GM18526 (cell line): ENCODE measurements around the gene RUFY2.

Experiments
- POLR2A ChIP-seq: IDR thresholded peaks from 3 replicates; pipeline ENCODE4 v1.6.1; 2011; ENCODE audit not compliant: insufficient read length; ENCODE audit errors: extremely low read depth

The RUFY2 gene, protein sequence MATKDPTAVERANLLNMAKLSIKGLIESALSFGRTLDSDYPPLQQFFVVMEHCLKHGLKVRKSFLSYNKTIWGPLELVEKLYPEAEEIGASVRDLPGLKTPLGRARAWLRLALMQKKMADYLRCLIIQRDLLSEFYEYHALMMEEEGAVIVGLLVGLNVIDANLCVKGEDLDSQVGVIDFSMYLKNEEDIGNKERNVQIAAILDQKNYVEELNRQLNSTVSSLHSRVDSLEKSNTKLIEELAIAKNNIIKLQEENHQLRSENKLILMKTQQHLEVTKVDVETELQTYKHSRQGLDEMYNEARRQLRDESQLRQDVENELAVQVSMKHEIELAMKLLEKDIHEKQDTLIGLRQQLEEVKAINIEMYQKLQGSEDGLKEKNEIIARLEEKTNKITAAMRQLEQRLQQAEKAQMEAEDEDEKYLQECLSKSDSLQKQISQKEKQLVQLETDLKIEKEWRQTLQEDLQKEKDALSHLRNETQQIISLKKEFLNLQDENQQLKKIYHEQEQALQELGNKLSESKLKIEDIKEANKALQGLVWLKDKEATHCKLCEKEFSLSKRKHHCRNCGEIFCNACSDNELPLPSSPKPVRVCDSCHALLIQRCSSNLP

DNA sequence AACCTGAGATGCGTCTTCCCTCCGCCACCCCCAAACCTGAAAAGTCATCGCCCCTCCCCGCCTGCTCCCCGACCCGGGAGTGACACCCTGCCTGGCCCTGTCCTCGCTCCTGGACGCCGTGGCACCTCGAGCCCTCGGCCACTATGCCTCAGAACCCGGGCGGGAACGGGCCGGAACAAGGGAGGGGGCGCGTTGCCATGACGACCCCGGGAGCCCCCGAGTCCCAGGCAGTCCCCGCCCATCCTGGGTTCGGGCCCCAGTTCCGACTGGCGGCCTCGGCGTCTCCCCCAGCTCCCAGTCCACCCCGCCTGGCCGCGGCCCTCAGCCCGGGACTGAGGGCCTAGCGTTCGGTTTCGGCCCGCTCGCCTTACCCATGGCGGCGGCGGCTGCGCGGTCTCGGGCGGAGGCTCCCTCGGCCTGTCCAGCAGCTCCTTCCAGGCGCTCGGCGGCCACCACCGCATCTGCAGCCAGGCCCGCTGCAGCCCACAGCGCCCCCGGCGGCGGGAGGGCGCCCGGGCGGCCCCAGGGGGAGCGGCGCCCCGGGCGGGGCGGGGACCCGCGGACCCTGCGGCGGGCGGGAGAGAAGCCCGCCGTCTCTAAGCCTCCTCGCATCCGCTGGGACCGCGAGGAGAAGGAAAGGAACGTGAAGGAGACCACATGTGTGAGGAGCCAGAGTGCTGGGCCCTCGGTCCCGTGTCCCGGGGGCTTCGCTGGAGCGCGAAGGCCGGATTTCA is at the start of gene RUFY2:
TSS of gene RUFY2 (minus strand) at position 463 of the 734 bp plus-strand sequence. CDS start at position 375, 88 bp downstream.
- TF ChIP-seq POLR2A, result no peak

DNA sequence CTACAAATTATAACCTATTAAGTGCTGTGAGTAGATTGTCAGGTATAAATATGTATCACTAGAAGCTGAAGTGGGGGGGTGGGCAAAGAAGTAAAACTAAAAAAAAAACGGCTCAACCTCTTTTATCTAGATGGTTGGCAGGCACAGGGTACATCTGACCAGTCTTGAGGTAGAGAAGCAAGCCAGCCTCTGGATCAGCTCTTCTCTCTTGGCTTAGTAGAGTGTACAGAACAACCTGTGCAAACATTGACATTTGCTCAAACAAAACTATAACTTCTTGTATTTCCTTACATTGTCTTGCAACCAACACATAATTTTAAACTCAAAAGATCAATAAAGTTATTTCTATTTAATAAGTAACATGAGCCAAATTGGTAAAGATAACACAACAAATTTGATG is 39.1 kb upstream of the RUFY2 start:
- TF ChIP-seq POLR2A, result no peak

DNA sequence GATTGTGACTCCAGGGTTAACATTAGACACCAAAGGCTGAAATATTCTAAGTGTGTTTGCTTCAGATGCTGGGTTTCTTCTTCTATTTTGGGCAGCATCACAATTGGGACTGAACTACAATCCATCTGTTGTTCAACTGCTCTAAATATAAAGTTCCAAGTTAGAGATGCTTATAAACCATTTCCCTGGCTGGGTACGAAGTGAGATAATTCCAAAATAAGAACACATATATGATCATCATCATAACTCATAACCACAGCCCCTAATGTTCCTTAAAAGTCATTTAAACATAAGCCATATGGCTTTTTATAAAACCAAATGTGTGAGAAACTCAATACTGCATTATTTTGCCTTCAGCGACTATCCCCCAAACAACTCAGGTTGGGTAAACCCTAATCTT is 35.9 kb upstream of the RUFY2 start:
- TF ChIP-seq POLR2A, result no peak

DNA sequence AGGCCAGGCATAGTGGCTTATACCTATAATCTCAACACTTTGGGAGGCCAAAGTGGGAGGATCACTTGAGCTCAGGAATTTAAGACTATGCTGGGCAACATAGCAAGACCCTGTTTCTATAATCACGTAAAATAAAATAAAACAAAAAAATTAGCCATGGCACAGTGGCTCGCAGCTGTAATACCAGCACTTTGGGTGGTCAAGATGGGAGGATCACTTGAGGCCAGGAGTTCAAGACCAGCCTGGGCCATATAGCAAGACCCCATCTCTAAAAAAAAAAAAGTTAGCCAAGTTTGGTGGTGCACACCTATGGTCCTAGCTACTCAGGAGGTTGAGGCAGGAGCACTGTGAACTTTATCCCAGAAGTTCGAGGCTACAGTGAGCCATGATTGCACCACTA is 33.8 kb upstream of the RUFY2 start:
- no peak for TF ChIP-seq POLR2A

DNA sequence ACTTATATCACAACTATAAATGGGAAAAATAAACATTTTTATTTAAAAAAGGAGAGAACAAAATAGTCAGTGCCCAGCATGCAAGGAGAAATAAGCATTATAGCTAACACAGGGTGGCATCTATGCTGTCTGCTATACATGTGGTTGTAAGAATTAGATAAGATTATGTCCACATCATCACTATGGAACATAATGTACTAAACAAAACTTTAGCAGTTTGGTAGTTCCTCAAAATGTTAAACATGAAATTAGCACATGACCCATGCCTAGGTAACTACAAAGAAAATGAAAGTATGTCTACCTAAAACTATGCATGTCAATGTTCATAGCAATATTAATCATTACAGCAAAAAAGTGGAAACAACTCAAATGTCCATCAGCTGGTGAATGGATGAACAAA is 28.7 kb upstream of the RUFY2 start:
- TF ChIP-seq POLR2A, result no peak

DNA sequence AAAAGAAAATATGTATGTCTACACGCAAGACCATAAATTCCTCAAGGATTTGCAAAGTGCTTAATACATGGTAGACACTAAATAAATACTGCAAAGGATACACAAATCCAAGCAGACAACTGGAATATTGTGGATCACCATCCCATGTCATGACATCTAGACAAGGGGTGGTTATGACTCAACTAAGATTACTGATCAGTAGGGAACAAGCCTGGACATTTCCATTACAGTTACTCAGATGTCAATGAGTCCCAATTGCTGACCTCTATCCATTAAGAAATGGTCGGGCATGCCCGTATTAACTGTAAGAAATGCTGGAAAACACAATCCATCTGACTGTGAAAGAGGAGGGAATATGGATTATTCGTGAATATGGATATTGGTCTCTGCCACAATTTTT is 27.6 kb upstream of the RUFY2 start:
- TF ChIP-seq POLR2A, result no peak

DNA sequence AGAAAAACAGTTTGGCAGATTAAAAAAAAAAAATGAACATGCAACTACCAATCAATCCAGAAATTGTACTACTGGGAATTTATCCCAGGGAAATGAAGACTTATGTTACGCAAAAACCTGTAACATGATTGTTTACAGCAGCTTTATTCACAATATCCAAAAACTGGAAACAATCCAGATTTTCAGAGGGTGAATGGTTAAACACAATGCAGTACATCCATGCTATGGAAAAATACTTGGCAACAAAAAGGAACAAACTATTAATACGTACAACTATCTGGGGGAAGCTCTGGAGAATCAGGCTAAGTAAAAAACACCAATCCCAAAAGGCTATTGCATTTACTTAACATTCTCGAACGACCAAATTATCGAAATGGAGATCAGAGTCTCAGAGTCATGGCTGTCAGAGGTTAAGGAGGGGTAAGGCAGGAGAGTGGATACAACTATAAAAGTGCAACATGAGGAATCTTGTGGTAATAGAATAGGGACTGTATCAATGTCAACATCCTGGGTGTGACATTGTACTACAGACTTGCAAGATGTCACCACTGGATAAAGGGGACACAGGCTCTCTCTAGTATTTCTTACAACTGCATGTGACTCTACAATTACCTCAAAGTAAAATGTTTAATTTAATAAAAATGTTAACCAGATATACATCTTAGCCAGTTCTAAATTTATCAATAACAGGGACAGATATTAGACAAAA is 21.5 kb upstream of the RUFY2 start:
- no peak for TF ChIP-seq POLR2A

DNA sequence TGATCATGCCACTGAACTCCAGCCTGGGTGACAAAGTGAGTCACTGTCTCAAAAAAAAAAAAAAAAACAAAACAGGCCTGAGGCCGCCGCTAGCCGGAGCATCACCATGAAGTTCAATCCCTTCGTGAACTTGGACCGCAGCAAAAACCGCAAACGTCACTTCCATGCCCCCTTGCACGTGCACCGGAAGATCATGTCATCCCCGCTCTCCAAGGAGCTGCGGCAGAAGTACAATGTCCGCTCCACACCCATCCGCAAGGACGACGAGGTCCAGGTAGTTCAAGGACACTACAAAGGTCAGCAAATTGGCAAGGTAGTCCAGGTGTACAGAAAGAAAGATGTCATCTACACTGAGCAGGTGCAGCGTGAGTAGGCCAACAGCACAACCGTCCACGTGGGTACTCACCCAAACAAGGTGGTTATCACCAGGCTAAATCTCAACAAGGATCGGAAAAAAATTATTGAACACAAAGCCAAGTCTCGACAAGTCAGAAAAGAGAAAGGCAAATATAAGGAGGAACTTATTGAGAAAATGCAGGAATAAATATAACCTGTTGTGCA is 17.5 kb upstream of the RUFY2 start:
- no peak for TF ChIP-seq POLR2A

DNA sequence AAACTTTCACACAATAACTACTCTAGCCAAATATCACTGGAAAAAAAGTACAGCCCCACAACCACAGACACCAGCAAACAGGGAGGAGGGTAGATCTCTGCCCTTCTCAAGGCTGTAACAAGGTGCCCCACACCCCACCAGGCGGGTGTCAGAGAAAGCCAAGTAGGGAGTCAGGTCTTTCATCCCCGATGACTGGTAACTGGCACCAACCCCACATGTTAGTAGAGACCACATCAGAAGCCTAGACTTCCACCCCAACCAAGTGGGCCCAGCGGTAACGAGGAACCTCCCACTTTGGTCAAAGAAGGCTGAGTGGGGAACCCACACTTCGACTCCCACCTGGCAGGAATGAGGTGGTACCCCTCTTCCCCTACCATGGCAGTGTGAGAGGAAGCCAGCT is 16.4 kb upstream of the RUFY2 start:
- TF ChIP-seq POLR2A, result no peak

DNA sequence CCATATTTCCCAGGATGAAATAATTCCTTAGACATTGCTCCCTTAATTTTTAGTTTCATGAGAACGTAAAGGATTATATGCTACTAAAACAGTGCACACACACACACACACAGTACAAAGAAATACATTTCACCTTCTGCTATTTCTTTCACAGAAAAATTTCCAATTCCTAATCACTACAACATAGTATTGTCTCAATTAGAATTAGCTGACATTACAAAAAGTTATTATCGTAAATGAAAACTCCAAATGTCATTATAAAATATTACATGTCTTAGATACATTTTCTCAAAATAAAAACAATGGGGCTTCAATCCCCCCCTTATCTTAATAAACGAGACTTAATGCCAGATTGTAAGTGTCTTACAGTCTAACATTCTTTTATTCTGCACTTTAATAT is 12.3 kb upstream of the RUFY2 start:
- TF ChIP-seq POLR2A, result no peak

DNA sequence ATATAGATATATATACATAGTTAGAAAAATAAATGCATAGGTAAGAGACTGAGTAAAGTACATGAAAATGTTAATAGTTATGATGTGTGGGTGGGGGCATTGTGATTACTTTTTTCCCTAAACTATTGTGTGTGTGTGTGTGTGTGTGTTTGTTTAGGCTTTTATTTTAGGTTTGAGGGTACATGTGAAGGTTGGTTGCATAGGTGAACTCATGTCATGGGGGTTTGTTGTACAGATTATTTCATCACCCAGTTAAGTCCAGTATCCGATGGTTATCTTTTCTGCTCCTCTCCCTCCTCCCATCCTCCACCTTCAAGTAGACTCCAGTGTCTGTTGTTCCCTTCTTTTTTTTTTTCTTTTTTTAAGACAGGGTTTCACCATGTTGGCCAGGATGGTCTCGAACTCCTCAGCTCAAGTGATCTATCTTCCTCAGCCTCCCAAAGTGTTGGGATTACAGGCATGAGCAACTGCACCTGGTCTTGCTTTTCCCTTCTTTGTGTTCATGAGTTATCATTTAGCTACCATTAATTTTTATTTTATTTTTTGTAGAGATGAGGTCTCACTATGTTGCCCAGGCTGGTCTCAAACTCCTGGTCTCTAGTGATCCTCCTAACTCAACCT is 1.9 kb upstream of the RUFY2 start:
- no peak for TF ChIP-seq POLR2A

DNA sequence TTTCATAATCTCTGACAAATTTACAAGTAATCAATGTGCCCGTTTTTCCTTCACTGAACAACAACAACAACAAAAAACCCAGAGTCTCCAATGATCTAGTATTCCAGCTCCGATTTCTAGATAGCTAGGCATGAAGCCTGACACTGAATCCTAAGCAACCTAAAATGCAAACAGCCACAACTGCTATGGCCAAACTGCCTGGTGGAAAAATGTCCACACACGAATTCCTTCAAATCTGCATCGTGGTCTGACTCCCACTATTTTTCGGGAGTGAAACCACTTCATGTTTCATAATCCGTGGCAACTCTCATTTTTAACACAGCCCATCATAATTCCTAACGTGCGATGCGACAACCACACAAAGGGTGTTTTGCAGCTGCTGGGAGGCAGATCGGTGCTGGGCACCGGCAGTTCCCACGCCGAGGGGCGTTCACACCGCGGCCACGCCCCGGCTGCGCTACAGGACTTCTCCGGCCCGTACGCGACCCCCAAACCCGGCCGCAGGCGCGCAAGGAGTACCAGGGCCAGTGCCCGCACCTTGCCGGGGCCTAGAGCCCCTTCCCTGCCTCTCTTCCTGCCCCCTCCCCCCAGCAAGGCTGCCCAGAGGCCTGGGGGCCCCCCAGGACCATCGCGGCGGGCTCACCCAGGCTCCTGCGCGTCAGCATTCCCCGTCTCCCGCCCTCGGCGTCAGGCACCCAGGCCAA is 814 bp downstream of the RUFY2 start:
- no peak for TF ChIP-seq POLR2A

DNA sequence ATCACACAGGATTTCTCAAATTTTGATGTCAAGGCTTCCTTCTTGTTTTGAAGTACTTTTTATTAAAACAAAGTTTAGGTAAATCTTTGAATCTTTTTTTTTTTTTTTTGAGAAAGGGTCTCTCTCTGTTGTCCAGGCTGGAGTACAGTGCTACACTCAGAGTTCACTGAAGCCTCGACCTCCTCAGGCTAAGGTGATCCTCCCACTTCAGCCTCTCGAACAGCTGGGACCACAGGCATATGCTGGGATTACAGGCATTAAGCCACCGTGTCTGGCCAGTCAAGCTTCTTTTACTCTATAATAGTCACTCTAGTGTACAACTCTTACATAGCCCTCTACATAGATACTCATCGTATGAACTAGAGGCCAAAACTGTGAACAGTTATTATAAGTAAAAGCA is 3.4 kb downstream of the RUFY2 start:
- no peak for TF ChIP-seq POLR2A

DNA sequence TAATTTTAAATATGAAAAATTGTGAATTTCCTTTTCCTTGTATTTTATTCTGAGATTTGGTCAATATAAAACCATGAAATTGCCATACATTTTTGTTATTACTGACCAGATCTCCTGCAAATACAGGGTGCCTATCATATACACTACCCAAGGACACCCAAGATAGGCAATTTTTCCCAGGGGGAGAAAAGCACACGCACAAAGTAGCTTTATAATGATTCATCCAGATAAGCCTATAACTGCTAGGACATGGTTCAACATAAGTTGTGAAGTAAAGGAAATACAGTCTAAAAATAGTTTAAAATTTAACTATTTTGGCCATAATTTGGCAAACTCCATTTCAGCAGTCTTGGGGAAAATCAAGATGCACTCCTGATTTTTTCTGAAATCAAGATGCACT is 4.8 kb downstream of the RUFY2 start:
- TF ChIP-seq POLR2A, result no peak
